Upper lobe of right lung (tissue), 1 donor: ENCODE results near the gene TRDN. TPM values are rescaled to one million over a fixed set of nuclear protein-coding genes. Genes with fewer than 3 reads are reported as not detected.

ENCODE experiments used
- ATAC-seq: fragments of 200-7000 bp; cut with Tn5 transposase; one replicate; pipeline ENCODE4 v1.9.1; 2020; ENCODE audit warnings: mild to moderate bottlenecking, moderate library complexity
- DNase-seq: peaks from one replicate; pipeline ENCODE4 v3.0.0-alpha.2; 2020
- H3K27ac ChIP-seq: fragments of 200-600 bp; one replicate; pipeline ENCODE4 v1.8.0; 2022
- H3K27me3 ChIP-seq: fragments of 200-600 bp; one replicate; pipeline ENCODE4 v1.8.0; 2022; ENCODE audit warnings: mild to moderate bottlenecking
- H3K36me3 ChIP-seq: fragments of 200-600 bp; one replicate; pipeline ENCODE4 v1.8.0; 2022
- H3K4me1 ChIP-seq: fragments of 200-600 bp; one replicate; pipeline ENCODE4 v1.8.0; 2022
- H3K4me3 ChIP-seq: fragments of 200-600 bp; one replicate; pipeline ENCODE4 v1.8.0; 2022; ENCODE audit warnings: mild to moderate bottlenecking
- H3K9me3 ChIP-seq: fragments of 200-600 bp; one replicate; pipeline ENCODE4 v1.8.0; 2022
- intact Hi-C: fragments of 100-400 bp; cut with DNase I; formaldehyde crosslinking; loops from one replicate; pipeline ENCODE4 v1.11.0; 2022
- total RNA-seq: library from RNA; stranded (reverse); fragmentation: NEBNext Ultra II Directional; extraction: Animal tissue kit (Norgen Biotek cat#: 25700); gene quantifications from one replicate; pipeline ENCODE4 v1.2.1, GENCODE V29; 2021
- TF ChIP-seq, protein P1 (sequence below): fragments of 200-600 bp; IDR thresholded peaks from one replicate; pipeline ENCODE4 v1.8.0; 2022; ENCODE audit warnings: antibody characterized with exemption
- donor health status: DM: no; HTN: yes; CAD: no; lungs with severe emphysema.

TRDN gene
- total RNA-seq, 1 donor from 2014 or later, result not detected

DNA sequence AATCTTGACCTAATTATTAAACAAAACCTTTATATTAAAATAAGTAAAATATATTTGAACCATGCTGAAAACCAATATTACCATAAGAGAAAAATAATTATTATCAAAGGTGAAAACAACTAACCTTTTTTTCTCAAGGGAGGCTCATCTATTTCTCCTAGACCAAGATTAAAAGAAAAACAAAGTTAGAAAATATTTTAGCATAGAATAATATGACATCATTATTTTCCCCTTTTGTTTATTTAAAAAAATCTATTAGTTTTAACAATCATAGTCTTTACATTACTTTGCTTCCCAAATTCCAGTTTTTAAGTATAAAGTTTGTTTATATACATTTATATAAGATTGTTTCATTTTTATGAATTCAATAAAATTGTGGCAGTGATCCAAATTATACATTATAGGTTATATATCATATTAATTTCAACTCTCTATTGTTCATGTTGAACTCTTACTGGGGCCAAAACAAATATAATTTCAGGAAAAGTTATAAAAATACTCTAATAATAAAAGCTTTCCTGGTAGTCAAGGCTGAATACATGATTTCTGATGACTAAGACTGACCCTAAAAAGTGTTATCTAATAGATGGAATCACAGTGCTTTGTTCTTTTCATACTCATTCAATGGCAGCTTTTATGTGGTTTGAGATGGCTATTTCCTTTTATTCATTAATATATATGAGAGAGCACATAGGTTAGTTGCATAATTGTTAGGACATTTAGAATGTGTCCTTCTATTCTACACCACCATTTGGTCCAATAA, 89.4 kb downstream of the TRDN start:
- no peaks in the 10 kb centered on the region for H3K36me3 ChIP-seq
- no peaks in the 10 kb centered on the region for H3K4me1 ChIP-seq
- no peaks in the 10 kb centered on the region for H3K27me3 ChIP-seq
- H3K27ac ChIP-seq, result no peak overlapping the region
- TF ChIP-seq, protein P1, sequence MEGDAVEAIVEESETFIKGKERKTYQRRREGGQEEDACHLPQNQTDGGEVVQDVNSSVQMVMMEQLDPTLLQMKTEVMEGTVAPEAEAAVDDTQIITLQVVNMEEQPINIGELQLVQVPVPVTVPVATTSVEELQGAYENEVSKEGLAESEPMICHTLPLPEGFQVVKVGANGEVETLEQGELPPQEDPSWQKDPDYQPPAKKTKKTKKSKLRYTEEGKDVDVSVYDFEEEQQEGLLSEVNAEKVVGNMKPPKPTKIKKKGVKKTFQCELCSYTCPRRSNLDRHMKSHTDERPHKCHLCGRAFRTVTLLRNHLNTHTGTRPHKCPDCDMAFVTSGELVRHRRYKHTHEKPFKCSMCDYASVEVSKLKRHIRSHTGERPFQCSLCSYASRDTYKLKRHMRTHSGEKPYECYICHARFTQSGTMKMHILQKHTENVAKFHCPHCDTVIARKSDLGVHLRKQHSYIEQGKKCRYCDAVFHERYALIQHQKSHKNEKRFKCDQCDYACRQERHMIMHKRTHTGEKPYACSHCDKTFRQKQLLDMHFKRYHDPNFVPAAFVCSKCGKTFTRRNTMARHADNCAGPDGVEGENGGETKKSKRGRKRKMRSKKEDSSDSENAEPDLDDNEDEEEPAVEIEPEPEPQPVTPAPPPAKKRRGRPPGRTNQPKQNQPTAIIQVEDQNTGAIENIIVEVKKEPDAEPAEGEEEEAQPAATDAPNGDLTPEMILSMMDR, result no peak
- intact Hi-C loops, result no loop called here
- no peak for ATAC-seq
- no peaks in the 10 kb centered on the region for H3K9me3 ChIP-seq
- H3K4me3 ChIP-seq, result no peak overlapping the region
- no peak for DNase-seq

DNA sequence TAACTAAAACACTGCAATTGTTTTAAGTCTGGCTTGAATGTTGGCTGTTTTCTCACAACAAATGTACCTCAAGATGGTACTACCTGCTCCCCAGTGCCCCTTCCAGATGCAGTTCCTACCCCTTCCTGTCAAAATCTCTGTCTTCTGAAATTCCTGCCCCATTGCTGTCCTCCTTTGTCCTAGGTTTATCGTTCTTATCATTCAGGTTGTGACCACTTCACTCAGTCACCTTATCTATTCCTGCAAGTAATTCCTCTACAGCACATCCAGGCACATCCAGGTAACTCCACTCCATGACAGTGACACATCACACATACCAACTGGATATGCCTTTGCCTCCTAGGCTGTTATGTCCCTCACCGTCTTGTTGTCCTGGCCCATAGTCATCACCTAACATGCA, 90.2 kb downstream of the TRDN start:
- Histone ChIP-seq H3K4me1 (no peaks in the 10 kb centered on the region), H3K4me3 (no peak overlapping the region), H3K36me3 (no peaks in the 10 kb centered on the region), H3K9me3 (no peaks in the 10 kb centered on the region), H3K27me3 (no peaks in the 10 kb centered on the region), H3K27ac (no peak overlapping the region)
- DNase-seq (no peak), ATAC-seq (no peak)
- intact Hi-C loops, result no loop called here
- TF ChIP-seq, protein P1, result no peak

DNA sequence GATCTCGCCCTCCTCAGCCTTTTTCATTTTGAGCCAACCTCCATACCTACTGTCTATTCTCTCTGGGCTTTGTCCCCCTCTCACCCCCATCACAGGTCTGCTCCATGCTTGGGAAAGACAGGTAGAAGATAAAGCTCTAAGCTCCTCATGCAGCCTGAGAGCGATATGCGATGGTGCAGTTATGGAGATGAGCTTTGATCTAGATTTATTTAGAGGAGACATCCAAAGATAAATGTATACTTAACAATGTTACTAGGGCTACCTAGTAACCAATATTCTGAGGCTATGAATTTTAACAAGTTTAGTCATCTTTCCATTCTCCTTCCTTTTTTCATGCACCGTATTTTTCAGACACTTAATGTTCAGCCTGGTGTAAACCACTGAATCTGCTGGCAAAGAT, 95.3 kb downstream of the TRDN start:
- ATAC-seq, result no peak
- intact Hi-C loops, result no loop called here
- TF ChIP-seq, protein P1, result no peak
- H3K36me3 ChIP-seq, result no peaks in the 10 kb centered on the region
- no peak overlapping the region for H3K27ac ChIP-seq
- H3K27me3 ChIP-seq, result no peaks in the 10 kb centered on the region
- DNase-seq, result no peak
- H3K4me3 ChIP-seq, result no peak overlapping the region
- H3K9me3 ChIP-seq, result no peaks in the 10 kb centered on the region
- H3K4me1 ChIP-seq, result no peaks in the 10 kb centered on the region

DNA sequence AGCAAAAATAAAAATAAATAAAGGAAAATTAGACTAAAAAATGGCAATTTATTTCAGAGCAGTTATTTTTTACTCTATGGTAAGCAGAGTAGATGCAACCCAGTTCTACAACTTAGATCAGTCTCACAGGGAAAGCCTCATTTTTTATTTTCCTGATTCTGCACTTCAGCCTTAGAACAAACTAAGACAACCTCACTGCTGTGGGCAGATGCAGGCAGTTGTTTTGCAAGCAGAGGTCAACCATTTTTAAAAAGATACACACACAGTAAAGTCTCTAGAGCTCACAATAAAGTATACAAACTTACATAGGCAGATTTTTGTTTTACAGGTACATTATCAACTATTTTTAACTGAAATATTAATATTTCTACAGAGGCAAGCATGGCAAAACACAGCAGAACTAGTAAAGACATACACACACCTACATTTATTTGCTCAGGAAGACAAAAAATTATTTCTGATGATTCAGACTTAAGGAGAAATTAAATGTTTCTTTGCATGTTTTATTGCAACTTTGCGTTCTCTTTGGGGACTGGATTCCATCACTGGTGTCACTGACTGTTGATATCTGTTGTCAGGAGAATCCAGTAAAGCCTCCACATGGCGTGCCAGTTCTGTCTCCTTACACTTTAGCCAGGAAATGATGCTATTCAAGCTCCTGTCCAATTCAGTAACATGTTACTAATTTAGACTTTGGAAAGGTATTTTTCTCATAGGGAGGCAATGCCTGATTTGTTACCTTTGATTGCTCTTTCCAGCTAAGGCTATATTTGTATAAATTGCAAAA, 102.7 kb downstream of the TRDN start:
- H3K27ac ChIP-seq, result no peak overlapping the region
- no peaks in the 10 kb centered on the region for H3K27me3 ChIP-seq
- H3K9me3 ChIP-seq, result no peaks in the 10 kb centered on the region
- TF ChIP-seq, protein P1, result no peak
- intact Hi-C loops, result no loop called here
- no peak for DNase-seq
- H3K36me3 ChIP-seq, result no peaks in the 10 kb centered on the region
- H3K4me3 ChIP-seq, result no peak overlapping the region
- H3K4me1 ChIP-seq, result no peaks in the 10 kb centered on the region
- no peak for ATAC-seq

DNA sequence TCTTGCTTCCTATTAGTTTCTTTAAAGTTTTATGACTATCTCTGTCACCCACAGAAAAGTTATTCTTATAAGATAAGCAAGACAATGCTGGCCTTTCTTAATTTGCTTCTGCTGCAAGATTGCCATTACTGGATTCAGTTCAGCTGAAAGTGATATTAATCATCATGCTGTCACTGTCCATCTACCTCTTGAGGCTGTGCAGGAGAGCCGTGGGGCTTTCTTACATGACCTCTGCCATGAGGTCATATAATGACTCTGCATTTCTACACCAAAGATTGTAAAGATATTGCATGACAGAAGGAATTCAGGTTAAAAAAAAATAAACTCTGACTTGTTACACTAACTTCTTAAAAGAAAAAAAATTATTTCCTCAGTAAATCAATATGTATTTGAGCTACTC, 106.9 kb downstream of the TRDN start:
- intact Hi-C loops, result no loop called here
- Histone ChIP-seq H3K36me3 (no peaks in the 10 kb centered on the region), H3K27ac (no peak overlapping the region), H3K4me1 (no peaks in the 10 kb centered on the region), H3K4me3 (no peak overlapping the region), H3K27me3 (no peaks in the 10 kb centered on the region), H3K9me3 (no peaks in the 10 kb centered on the region)
- DNase-seq (no peak), ATAC-seq (no peak)
- TF ChIP-seq, protein P1, result no peak
